Muscle layer of duodenum (tissue), 2 donors: ENCODE results near the gene LBR.

ENCODE experiments used
- H3K27ac ChIP-seq: one replicate; pipeline ENCODE4 v1.7.0; 2013; ENCODE audit warnings: mild to moderate bottlenecking, low read length
- H3K27me3 ChIP-seq: one replicate; pipeline ENCODE4 v1.7.0; 2013; ENCODE audit warnings: low read depth, mild to moderate bottlenecking, control low read depth, low read length
- H3K36me3 ChIP-seq, 2 donors: one replicate each; pipeline ENCODE4 v1.7.0; 2013; ENCODE audit warnings: low read length in 2 of 2, control low read depth in 1 of 2, mild to moderate bottlenecking in 1 of 2; ENCODE audit not compliant: insufficient read depth in 2 of 2, control insufficient read depth in 1 of 2
- H3K4me1 ChIP-seq, 2 donors: one replicate each; pipeline ENCODE4 v1.7.0; 2013; ENCODE audit warnings: low read length in 2 of 2, mild to moderate bottlenecking in 2 of 2, control low read depth in 1 of 2, moderate library complexity in 1 of 2; ENCODE audit not compliant: insufficient read depth in 2 of 2, control insufficient read depth in 1 of 2
- H3K4me3 ChIP-seq, 2 donors: one replicate each; pipeline ENCODE4 v1.7.0; 2013; ENCODE audit warnings: low read length in 2 of 2, low read depth in 1 of 2, mild to moderate bottlenecking in 1 of 2
- H3K9me3 ChIP-seq, 2 donors: one replicate each; pipeline ENCODE4 v1.7.0; 2013; ENCODE audit warnings: low read length in 2 of 2, control low read depth in 1 of 2, mild to moderate bottlenecking in 1 of 2; ENCODE audit not compliant: control insufficient read depth in 1 of 2
- donor health status: healthy.

Gene LBR

GRCh38 chr1:225355863-225356262, 72.0 kb downstream of the LBR start:
- H3K27me3 ChIP-seq = no peaks in the 10 kb centered on the region
- H3K9me3 ChIP-seq = no peaks in the 10 kb centered on the region
- H3K4me3 ChIP-seq = no peak overlapping the region
- no peak overlapping the region for H3K27ac ChIP-seq
- H3K36me3 ChIP-seq = no peaks in the 10 kb centered on the region
- no peaks in the 10 kb centered on the region for H3K4me1 ChIP-seq

- Histone ChIP-seq H3K27ac (no peak overlapping the region), H3K9me3 (no peaks in the 10 kb centered on the region), H3K4me1 (no peaks in the 10 kb centered on the region), H3K27me3 (no peaks in the 10 kb centered on the region), H3K4me3 (no peak overlapping the region), H3K36me3 (no peaks in the 10 kb centered on the region)
Observed at GRCh38 chr1:225354906-225355305, 72.9 kb downstream of the LBR start.
